GM12878 (cell line): ENCODE results near the gene CNOT11. TPM values are rescaled to one million over a fixed set of nuclear protein-coding genes. Genes with fewer than 3 reads are reported as not detected.
"Not testable (repeated sequence)": the region's sequence is repeated elsewhere in the genome, so short reads cannot be mapped to it uniquely, and the experiment has no call there.

Source experiments
- ATAC-seq: fragments of 200-7000 bp; cut with Tn5 transposase; 3 replicates; pipeline ENCODE4 v1.9.1; 2020; ENCODE audit warnings: mild to moderate bottlenecking, moderate library complexity
- BruUV-seq: library from RNA; stranded (reverse); fragments of 400-500 nt; replicated peaks from 2 replicates; lab custom pipeline; 2021; lab: Mats Ljungman, UMichigan
- CTCF ChIA-PET: fragments of 300-600 bp; sonication (Branson Sonifier 250); formaldehyde crosslinking; extraction: SDS; loops from one replicate; lab custom pipeline; 2021; ENCODE audit warnings: inconsistent platforms; lab: Yijun Ruan, JAX
- POLR2A ChIA-PET: fragments of 350-600 bp; formaldehyde crosslinking; extraction: SDS; loops from one replicate; lab custom pipeline; 2021; ENCODE audit warnings: inconsistent platforms; lab: Charles Lee
- RAD21 ChIA-PET: fragments of 300-600 bp; sonication (Branson Sonifier 250); formaldehyde crosslinking; loops from one replicate; lab custom pipeline; 2023; ENCODE audit warnings: antibody characterized with exemption; ENCODE audit not compliant: unreplicated experiment; lab: Charles Lee
- SMC1A ChIA-PET: fragments of 300-600 bp; sonication (Branson Sonifier 250); formaldehyde crosslinking; loops from one replicate; lab custom pipeline; 2023; ENCODE audit not compliant: unreplicated experiment, uncharacterized antibody; lab: Charles Lee
- DNase-seq: peaks from one replicate; pipeline ENCODE4 v3.0.0-alpha.2; 2011; ENCODE audit warnings: low read depth, low spot score
- FAIRE-seq: peaks from 3 replicates; lab custom pipeline; 2011; peaks lifted over from hg19 to GRCh38; lab: Jason Lieb, UNC
- H2AFZ ChIP-seq: 2 replicates; pipeline ENCODE4 v1.6.0; 2011; ENCODE audit warnings: low read depth, low read length, control low read depth; ENCODE audit not compliant: control insufficient read depth
- H3K27ac ChIP-seq: 2 replicates; pipeline ENCODE4 v1.5.1; 2011; ENCODE audit warnings: control low read depth; ENCODE audit not compliant: control insufficient read depth, insufficient read depth
- H3K27me3 ChIP-seq, 2 experiments: replicated peaks in 1 of 2; 2 replicates each; pipeline versions ENCODE4 v1.6.0 to v1.6.1; 2011; ENCODE audit warnings: low read length in 1 of 2; ENCODE audit not compliant: control insufficient read depth in 2 of 2, insufficient read depth in 2 of 2
- H3K36me3 ChIP-seq, 2 experiments: 2 replicates each; pipeline ENCODE4 v1.5.1; 2011; ENCODE audit warnings: low read length in 1 of 2; ENCODE audit not compliant: control insufficient read depth in 2 of 2, insufficient read depth in 2 of 2
- H3K4me1 ChIP-seq: 2 replicates; pipeline ENCODE4 v1.6.1; 2011; ENCODE audit warnings: mild to moderate bottlenecking, low read length, moderate library complexity, mixed read lengths; ENCODE audit not compliant: control insufficient read depth, insufficient read depth
- H3K4me2 ChIP-seq: 2 replicates; pipeline ENCODE4 v1.6.0; 2011; ENCODE audit warnings: control low read depth; ENCODE audit not compliant: control insufficient read depth, insufficient read depth
- H3K4me3 ChIP-seq: fragments of 200-600 bp; sonication (generic); 2 replicates; pipeline ENCODE4 v1.5.1; 2016
- H3K79me2 ChIP-seq: 2 replicates; pipeline ENCODE4 v1.6.0; 2011; ENCODE audit warnings: low read length; ENCODE audit not compliant: control insufficient read depth, insufficient read depth
- H3K9ac ChIP-seq: 2 replicates; pipeline ENCODE4 v1.8.0; 2011; ENCODE audit warnings: low read length, control low read depth, mixed read lengths; ENCODE audit not compliant: control insufficient read depth, insufficient read depth
- H3K9me3 ChIP-seq: replicated peaks from 3 replicates; pipeline ENCODE4 v1.5.1; 2011; ENCODE audit warnings: mild to moderate bottlenecking, low read length; ENCODE audit not compliant: control insufficient read depth, insufficient read depth
- H4K20me1 ChIP-seq: 2 replicates; pipeline ENCODE4 v1.6.0; 2011; ENCODE audit not compliant: control insufficient read depth, insufficient read depth
- NR2C1 ChIP-seq: fragments of 450-650 bp; IDR thresholded peaks from 2 replicates; pipeline ENCODE4 v1.6.1; 2017; ENCODE audit warnings: antibody characterized with exemption, mild to moderate bottlenecking, moderate library complexity
- SP1 ChIP-seq: IDR thresholded peaks from one replicate; pipeline ENCODE4 v1.6.1; 2011; ENCODE audit warnings: low read depth, low read length
- ZNF622 ChIP-seq: fragments of 450-650 bp; IDR thresholded peaks from 2 replicates; pipeline ENCODE4 v1.6.1; 2017; ENCODE audit warnings: mild to moderate bottlenecking, inconsistent platforms
- WGBS: methylation state at CpG from one replicate; pipeline ENCODE4 v1.1.6; 2016; ENCODE audit warnings: low lambda C conversion rate; ENCODE audit not compliant: insufficient replicate concordance, insufficient coverage; ENCODE audit errors: missing lambda C conversion rate; 5-methylcytosine and 5-hydroxymethylcytosine counted together
- in situ Hi-C: fragments of 300-500 bp; cut with MboI; formaldehyde crosslinking; loops from 9 replicates; pipeline ENCODE4 v1.14.3; 2018; ENCODE audit warnings: mixed read lengths
- intact Hi-C: fragments of 100-400 bp; cut with micrococcal nuclease; formaldehyde crosslinking; loops from one replicate; pipeline ENCODE4 v1.14.2; 2022; ENCODE audit not compliant: unreplicated experiment
- polyA plus RNA-seq, 11 experiments: library from polyadenylated mRNA; depleted of rRNA in 4 of 11; unstranded in 6 of 11; stranded (reverse) in 5 of 11; fragments of >200 nt; fragmentation: Nextera tagmentation in 4 of 11; fragmentation: Illumina TruSeq in 1 of 11; extraction: Ambion mirVana in 4 of 11; extraction: Trizol in 1 of 11; gene quantifications; 1 replicate in 1 of 11; 2 replicates in 10 of 11; pipeline versions ENCODE4 v1.2.1 to v1.2.3, GENCODE V29; 2011 to 2016; ENCODE audit warnings: inconsistent platforms in 2 of 11, missing spikeins in 2 of 11, low read depth in 1 of 11
- total RNA-seq, 4 experiments: library from RNA; depleted of rRNA in 3 of 4; stranded (reverse); fragments of >200 nt in 3 of 4; fragmentation: Illumina TruSeq in 1 of 4; extraction: Trizol in 1 of 4; gene quantifications; 2 replicates each; pipeline versions ENCODE4 v1.2.1 to v1.2.3, GENCODE V29; 2013 to 2021
- TF ChIP-seq, protein P1 (sequence below): fragments of 450-650 bp; IDR thresholded peaks from 2 replicates; pipeline ENCODE4 v1.6.1; 2017; ENCODE audit warnings: antibody characterized with exemption, mild to moderate bottlenecking, moderate library complexity

The CNOT11 gene
- total and polyA plus RNA-seq, 10 of the 15 experiments (the other 5 are each of a cell fraction or from before 2014, with no cell fraction given), result 10.8 to 111 (median 50.5) TPM

- TF ChIP-seq, protein P1, sequence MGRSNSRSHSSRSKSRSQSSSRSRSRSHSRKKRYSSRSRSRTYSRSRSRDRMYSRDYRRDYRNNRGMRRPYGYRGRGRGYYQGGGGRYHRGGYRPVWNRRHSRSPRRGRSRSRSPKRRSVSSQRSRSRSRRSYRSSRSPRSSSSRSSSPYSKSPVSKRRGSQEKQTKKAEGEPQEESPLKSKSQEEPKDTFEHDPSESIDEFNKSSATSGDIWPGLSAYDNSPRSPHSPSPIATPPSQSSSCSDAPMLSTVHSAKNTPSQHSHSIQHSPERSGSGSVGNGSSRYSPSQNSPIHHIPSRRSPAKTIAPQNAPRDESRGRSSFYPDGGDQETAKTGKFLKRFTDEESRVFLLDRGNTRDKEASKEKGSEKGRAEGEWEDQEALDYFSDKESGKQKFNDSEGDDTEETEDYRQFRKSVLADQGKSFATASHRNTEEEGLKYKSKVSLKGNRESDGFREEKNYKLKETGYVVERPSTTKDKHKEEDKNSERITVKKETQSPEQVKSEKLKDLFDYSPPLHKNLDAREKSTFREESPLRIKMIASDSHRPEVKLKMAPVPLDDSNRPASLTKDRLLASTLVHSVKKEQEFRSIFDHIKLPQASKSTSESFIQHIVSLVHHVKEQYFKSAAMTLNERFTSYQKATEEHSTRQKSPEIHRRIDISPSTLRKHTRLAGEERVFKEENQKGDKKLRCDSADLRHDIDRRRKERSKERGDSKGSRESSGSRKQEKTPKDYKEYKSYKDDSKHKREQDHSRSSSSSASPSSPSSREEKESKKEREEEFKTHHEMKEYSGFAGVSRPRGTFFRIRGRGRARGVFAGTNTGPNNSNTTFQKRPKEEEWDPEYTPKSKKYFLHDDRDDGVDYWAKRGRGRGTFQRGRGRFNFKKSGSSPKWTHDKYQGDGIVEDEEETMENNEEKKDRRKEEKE, result no peak
- TF ChIP-seq ZNF622 (no peak), SP1 (no peak), NR2C1 (no peak)
- TF ChIP-seq, all 136 proteins: peak for 0
Measured at GRCh38 chr2:101234169-101234938, 18.3 kb upstream of the CNOT11 start (continued).

DNA sequence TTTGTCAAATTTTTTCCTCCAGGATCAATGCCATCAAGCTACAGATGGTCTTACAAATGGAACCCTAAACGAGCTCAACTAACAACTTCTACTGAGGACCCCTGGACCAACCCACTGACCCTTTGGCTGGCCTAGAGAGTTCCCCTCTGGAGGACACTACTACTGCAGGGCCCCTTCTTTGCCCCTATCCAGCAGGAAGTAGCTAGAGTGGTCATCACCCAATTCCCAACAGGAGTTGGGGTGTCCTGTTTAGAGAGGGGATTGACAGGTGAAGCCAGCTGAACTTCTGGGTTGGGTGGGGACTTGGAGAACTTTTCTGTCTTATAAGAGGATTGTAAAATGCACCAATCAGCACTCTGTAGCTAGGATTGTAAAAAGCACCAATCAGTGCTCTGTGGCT is 16.7 kb upstream of the CNOT11 start:
- H3K9me3 ChIP-seq, DNase-seq, H3K9ac ChIP-seq, in situ Hi-C loops, RAD21 ChIA-PET, H3K4me3 ChIP-seq, SMC1A ChIA-PET, POLR2A ChIA-PET, H2AFZ ChIP-seq, intact Hi-C loops, H3K36me3 ChIP-seq, H3K79me2 ChIP-seq, BruUV-seq, H3K4me2 ChIP-seq, H4K20me1 ChIP-seq, H3K4me1 ChIP-seq, FAIRE-seq, CTCF ChIA-PET, H3K27ac ChIP-seq, H3K27me3 ChIP-seq, ATAC-seq: not testable (repeated sequence)
- 0% methylated on average over 1 of the region's 1 CpG for WGBS

DNA sequence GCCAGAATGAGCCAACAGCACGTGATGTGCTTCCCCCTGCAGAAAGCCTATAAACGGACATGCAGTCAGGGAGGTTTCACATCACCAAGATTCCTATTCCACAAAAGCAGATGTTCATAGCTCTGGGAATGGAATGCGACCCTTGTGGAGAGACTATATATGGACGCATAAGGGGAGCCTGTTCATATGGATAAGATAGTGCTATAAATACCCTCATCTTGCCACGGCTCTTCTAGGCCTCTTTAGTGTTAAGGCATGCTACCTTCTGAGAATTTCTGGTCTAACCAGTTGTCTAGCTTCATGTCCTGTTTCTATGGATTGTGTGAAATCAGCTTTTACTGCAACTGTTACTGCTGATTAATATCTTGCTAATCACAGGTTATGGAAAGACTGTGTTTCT is 14.7 kb upstream of the CNOT11 start:
- ATAC-seq, SMC1A ChIA-PET: not testable (repeated sequence)

More for the DNA sequence above, 14.7 kb upstream of the CNOT11 start:
- intact Hi-C loops, H3K4me3 ChIP-seq, H3K4me1 ChIP-seq, BruUV-seq, H3K36me3 ChIP-seq, H3K4me2 ChIP-seq, H3K27me3 ChIP-seq, POLR2A ChIA-PET, H3K9ac ChIP-seq, H4K20me1 ChIP-seq, CTCF ChIA-PET, RAD21 ChIA-PET, in situ Hi-C loops, H3K79me2 ChIP-seq, FAIRE-seq, H3K9me3 ChIP-seq, H2AFZ ChIP-seq, H3K27ac ChIP-seq, DNase-seq: not testable (repeated sequence)
- WGBS, result 50% methylated on average over 5 of the region's 5 CpGs
